GM21447 (cell line): ENCODE results near the gene ZNF786.
"Not testable (repeated sequence)": the region's sequence is repeated elsewhere in the genome, so short reads cannot be mapped to it uniquely, and the experiment has no call there.

Experiments
- ATAC-seq: cut with Tn5 transposase; IDR thresholded peaks from one replicate; pipeline ENCODE4 v1.9.1; 2021; ENCODE audit not compliant: unreplicated experiment

ZNF786 gene

DNA sequence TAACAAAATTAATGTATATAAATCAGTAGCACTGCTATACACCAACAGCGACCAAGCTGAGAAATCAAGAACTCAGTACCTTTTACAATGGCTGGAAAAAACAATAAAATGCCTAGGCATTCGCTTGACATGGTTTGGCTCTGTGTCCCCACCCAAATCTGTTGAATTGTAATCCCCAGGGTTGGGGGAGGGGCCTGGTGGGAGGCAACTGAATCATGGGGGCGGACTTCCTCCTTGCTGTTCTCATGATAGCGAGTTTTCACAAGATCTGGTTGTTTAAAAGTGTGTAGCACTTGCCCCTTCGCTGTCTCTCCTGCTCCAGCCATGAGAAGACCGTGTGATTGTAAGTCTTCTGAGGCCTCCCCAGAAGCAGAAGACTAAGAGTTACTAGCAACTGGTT is 8.6 kb downstream of the ZNF786 start:
- no peak for ATAC-seq

DNA sequence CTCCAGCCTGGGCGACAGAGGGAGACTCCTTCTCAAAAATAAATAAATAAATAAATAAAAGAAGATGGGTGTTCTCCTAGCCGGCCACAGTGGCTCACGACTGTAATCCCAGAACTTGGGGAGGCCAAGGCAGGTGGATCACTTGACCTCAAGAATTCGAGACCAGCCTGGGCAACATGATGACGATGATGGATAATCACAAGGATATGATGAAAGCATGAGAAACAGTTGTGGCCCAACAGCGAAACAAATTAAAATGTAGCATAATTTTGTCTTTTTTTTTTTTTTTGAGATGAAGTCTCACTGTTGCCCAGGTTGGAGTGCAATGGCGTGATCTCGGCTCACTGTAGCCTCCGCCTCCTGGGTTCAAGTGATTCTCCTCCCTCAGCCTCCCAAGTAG is 12.9 kb downstream of the ZNF786 start:
- ATAC-seq, result no peak

DNA sequence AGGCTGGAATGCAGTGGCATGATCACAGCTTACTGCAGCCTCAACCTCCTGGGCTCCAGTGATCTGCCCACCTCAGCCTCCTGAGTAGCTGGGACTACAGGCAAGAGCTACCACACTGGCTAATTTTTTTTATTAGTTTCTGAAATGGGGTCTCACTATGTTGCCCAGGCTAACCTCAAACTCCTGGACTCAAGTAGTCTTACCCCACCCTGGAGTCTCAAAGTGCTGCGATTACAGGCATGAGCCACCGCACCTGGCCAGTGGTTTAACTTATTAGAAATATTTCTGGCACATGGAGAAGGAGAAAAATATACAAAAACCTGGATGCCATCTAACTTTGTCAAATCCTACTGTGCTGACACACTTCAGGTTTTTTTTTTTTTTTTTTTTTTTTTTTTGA is 15.2 kb downstream of the ZNF786 start:
- ATAC-seq, result no peak

DNA sequence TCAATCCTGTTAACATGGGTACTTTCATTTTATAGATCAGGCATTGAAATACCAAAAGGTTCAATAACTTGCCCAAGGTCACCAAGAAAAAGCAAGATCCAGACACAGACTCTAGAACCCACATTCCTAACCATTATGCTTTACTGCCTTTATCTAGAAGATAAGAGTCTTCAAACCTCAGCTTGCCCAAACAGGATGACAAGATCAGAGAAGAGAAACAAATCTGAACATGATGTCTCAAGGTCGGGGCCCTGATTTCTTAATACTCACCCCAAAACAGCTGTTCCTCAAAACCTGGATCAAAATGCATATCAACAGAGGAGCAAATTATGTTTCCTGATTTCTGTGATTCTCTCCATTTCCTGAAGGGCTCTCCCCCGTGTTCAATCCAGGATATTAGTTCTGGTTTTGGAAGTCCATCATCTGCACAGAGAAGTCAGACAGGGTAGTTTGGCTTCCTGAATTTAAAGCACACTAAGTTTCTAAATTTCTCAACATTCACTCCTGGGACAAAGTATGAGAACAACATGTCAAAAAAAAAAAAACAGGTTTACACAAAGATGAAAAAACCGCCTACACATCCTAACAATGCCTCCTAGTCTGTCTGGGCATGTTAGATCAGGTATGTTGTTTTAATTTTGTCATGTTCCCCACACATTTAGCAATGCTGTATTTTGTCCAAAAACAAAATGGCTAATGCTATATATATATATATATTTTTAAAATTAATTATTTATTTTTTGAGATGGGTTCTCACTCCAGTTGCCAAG is 16.2 kb downstream of the ZNF786 start:
- ATAC-seq, result no peak

DNA sequence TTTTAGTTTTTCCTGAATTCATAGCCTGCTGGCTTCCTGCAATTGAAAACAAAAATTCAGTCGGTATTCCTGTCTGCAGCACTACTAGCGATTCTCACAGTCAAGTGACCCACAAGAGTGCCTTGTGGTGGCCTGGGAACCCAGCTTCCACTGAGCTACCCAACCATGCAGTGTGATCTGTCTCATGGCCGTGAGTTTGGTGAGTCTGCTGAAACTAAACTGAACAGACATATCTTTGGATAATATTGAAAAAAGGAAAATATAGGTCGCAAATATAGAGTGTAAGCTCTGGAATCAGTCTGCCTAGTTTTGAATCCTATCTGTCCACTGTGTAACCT is 18.1 kb downstream of the ZNF786 start:
- ATAC-seq, result no peak

DNA sequence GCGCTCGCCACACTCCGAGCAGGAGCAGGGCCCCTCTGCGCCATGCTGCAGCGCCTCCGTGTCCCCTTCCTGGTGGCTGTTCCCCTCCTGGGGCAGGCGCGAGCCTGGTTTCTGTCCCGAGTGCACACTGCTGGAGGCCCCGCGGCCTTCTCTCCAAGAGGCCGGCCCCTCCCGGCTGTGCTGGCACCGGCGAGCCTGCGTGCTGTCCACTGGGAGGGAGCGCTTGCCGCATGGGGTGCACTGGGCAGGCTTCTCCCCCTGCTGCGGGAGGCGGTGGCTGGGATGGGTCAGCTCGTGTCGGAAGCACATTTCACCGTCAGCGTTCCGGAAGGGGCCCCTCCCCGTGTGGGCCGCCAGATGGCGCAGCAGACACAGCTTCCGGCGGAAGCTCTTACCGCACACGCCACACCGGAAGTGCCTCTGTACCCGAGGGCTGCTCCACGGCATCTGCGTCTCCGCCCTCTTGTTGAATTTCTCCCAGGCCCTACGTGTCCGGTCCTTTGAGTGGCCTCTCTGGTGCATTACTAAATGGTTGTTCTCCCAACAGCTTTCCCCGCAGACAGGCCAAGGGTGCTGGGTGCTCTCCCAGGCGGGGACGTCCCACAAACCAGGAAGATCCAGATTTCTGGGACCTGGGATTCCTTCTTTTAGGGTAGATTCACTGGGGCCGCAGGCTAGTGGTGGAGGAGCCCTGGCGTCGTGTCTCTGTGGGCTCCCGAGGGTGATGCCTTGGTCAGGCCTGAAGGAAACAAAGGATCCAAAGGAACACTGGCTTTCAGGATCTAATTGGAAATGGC is 18.7 kb downstream of the ZNF786 start:
- ATAC-seq, result no peak

DNA sequence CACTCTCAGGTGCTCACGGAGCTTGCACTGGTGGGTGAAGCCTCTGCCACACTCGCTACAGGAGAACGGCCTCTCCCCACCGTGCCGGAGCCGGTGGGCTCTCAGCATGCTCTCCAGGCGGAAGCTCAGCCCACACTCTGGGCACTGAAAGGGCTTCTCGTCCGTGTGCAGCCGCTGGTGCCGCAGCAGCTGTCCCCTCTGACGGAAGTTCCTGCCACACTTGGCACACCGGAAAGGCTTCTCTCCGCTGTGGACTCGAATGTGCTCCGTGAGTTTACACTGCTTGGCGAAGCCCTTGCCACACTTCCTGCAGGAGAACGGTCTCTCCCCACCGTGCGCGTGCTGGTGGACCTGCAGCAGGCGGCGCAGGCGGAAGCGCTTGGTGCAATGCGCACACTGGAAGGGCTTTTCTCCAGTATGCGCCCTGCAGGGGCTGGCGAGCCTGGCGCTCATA is 19.3 kb downstream of the ZNF786 start:
- no peak for ATAC-seq

DNA sequence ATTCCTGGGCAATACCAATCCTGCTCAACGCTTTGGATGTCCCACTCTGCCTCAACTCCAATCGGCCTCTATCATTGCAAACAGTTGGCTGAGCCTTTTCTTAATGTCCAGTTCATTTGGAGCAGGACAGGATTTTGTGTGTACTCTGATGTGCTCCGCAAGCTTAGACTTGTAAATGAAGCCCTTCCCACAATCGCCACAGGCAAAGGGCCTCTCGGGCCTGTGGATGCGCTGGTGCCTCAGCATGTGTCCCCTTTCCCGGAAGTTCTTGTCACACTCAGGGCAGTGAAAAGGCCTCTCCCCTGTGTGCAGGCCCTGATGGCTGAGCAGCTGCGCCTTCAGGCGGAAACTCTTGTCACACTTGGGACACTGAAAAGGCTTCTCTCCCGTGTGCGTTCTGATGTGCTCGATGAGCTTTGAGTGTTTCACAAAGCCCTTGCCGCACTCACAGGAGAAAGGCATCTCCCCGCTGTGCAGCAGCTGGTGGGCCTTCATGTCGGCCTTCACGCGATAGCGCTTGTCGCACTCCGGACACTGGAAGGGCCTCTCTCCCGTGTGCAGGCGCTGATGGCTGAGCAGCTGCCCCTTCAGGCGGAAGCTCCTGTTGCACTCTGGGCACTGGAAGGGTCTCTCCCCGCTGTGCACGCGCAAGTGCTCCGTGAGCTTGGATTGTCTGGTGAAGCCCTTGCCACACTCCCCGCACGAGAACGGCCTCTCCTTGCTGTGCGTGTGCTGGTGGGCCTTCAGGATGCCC is 20.0 kb downstream of the ZNF786 start:
- ATAC-seq, result no peak

DNA sequence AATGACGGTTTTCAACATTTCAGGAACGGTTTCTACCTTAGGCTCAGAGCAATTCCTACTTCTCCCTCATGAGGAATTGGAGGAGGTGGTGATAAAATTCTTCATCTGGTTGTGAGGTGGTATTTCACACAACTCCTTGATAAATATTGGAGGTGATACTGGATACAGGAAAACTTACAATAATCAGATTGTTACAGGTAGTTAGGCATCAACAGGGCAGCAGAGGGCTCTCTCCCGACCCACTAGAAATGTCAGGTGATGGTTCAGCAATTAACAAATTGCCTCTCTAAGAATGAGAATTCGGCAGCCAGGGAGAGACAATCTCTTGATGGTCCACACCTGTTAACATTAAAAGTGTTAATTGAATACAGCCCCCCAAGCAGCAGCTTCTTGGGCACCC is 22.6 kb downstream of the ZNF786 start:
- no peak for ATAC-seq

DNA sequence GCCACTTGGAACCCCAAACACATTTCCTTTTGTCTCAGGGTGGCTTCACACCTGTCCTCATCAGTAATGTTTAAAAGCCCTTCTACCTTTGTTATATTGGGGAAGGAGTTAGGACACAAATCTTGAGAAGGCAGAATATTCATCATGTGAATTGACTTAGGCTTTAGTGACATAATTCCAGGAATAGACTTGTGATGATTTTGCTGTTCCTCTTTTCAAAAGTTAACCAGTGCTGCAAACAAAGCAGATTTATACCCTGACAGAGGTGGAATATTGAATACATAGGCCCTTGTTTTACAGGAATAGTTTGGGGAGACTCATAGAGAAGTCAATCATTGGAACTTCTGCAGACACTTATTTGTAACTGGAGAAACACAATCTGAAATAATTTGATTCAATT is 27.0 kb downstream of the ZNF786 start:
- ATAC-seq, result no peak

DNA sequence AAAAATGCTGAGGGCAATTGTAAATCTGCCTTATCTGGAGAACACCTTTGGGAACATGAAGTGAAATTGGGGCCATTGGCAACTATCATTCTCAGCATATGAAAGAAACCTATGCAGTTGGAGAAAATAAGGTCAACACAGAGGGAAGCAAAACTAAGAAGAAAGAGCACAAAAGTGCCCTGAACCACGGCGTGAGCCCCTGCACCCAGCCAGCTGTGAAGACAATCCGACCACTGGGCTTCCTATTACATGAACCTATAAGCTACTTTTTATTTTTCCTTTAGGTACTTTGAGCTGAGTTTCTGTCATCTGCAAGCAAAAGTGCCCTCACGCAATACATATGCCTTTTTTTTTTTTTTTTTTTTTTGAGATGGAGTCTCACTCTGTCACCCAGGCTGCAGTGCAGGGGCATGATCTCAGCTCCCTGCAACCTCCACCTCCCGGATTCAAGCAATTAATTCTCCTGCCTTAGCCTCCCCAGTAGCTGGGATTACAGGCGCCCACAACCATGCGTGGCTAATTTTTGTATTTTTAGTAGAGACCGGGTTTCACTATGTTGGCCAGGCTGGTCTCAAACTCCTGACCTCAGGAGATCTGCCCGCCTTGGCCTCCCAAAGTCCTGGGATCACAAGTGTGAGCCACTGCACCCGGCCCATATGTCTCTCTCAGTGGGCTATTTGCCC is 28.2 kb downstream of the ZNF786 start:
- not testable (repeated sequence) for ATAC-seq

DNA sequence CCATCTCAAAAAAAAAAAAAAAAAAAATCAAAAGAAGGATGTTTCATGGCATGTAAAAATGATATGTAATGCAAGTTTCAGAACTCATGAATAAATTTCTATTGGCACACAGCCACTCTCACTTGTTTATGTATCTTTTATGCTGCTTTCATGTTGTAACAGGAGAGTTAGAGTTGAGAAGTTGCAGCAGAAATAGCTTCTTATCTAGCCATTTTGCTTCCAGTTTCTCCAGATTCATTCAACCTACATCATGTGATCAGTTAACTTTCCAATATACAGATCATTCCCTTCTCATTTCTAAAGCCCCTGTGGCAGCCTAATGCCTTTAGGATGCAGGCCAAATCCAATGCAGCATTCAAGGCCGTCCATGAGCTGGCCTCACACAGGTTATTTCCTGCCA is 30.4 kb downstream of the ZNF786 start:
- ATAC-seq, result no peak

DNA sequence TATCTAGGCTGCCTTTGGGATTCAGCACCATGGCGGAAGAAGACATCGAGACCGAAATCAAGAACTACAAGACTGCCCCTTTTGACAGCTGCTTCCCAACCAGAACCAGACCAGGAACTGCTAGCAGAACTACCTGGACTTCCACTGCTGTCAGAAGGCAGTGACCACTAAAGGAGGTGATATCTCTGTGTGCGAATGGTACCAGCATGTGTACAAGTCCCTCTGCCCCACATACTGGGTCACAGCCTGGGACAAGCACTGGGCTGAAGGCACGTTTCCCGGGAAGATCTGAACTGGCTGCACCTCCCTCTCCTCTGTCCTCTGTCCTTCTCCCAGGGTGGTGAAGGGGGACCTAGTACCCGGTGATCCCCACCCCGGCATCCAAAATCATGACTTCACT is 36.6 kb downstream of the ZNF786 start:
- no peak for ATAC-seq

DNA sequence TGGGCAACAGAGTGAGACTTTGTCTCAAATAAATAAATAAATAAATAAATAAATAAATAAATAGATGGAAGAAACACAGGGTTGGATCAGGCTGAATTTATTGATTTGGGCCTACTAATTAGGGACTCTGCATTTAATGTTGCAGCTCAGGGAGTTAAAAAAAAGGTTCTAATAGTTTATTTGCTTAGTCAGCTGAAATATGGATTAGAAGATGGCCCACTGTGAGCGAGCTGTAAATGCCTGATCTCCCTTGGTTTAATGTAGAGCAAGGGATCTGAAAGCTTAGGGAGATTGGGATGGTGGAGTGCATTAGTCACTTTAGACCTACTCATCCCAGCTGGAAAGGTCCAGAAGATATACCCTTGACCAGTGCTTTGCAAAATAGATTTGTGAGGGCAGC is 37.1 kb downstream of the ZNF786 start:
- ATAC-seq, result no peak

DNA sequence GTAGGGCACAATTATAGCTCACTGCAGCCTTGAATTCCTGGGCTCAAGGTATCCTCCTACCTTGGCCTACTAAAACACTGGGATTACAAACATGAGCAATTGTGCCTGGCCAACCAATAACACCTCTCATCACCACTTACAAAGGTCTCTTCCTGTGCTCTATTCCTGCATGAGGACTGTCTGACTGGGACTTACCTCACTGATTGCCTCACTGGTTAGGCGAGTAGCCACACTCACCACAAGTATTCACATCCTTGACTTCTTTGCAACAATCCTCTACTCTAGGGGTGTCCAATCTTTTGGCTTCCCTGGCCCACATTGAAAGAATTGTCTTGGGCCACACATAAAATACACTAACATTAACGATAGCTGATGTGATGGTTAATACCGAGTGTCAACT is 39.6 kb downstream of the ZNF786 start:
- no peak for ATAC-seq

DNA sequence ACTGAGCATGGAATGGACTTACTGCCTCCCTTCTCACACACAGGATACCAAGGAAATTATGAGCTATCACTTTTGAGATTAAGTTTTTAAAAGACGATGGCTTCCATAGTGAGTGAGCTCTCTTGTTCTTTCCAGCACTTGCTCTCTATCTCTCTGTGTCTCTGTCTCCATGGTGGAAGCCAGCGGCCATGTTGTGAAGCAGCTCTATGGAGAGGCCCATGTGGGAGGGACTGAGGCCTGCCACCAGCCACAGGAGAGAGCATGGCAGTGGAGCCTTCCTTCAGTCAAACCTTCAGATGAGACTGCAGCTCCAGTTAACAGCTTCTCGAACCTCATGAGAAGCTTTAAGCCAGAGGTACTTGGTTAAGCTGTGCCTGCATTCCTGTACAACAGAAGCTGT is 41.7 kb downstream of the ZNF786 start:
- ATAC-seq, result no peak

DNA sequence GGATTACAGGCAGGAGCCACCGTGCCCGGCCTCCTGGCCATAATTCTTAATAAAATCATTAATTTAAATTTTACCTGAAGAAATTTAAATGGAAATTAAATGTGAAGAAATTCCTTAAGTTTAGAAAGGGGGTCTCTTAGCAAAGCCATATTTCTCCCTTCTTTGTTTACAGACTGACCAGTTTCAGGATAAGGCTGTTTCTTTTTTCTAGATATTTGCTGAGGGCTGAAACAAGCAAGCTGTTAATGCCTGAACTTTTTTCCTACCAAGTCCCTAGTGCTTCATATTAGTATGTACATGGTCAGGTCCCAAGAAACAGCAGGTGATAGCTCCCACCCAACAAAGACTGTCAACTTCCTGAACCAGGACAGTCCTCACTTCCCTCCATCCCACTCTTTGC is 44.1 kb downstream of the ZNF786 start:
- ATAC-seq, result no peak

DNA sequence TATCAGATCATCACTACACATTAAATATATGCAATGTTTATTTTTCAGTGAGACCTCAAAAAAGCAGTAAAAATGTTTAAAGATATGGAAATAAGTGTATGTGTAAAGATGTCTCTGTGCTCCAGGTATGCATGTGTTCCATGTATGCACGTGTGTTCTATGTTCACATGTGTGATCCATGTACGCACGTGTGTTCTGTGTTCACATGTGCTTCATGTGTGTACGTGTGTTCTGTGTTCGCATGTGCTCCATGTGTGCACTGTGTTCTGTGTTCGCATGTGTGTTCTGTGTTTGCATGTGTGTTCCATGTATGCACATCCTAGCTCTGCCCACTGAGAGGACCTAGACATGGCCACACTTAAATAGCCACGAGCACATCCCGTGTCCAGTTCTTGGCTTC is 46.6 kb downstream of the ZNF786 start:
- ATAC-seq, result no peak

DNA sequence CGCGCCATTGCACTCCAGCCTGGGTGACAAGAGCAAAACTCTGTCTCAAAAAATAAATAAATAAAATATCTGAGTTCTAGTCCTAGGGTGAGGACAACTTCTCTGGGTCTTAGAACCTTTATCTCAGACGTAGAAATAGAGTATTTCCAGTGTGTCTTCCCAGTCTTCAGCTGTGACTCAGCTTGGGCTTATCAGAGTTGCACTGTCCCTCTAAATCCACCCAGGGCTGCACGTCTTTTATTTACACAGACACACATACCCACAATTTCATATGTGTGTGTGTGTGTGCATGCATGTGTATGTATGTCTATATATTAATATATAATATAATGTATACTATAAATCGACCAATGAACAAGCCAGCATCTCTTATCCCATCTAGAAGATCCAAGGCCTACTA is 49.2 kb downstream of the ZNF786 start:
- ATAC-seq, result no peak

DNA sequence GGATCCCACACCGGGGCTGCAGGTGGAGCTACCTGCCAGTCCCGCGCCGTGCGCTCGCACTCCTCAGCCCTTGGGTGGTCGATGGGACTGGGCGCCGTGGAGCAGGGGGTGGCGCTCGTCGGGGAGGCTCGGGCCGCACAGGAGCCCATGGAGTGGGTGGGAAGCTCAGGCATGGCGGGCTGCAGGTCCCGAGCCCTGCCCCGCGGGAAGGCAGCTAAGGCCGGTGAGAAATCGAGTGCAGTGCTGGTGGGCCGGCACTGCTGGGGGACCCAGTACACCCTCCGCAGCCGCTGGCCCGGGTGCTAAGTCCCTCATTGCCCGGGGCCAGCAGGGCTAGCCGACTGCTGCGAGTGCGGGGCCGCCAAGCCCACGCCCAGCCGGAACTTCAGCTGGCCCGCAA is 51.9 kb downstream of the ZNF786 start:
- ATAC-seq, result not testable (repeated sequence)

DNA sequence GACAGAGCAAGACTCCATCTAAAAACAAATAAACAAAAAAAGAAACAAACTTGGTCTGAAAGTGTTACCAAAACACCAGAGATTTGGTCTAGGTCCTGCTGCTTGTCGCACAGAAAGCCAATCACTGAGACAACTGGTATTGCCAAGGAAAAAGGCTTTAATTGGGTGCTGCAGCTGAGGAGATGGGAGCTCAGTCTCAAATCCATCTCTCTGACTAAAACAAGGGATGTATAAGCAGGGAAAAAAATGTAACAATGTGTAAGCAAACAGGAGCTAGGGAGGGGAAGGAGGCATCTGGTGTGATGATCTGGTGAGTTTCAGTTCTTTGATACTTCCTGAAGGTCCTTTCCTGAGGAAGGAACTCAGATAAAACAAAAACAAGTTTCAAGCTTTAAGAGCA is 53.8 kb downstream of the ZNF786 start:
- no peak for ATAC-seq
